ENCODE data around the gene ECT2.
"Not testable (repeated sequence)": the region's sequence is repeated elsewhere in the genome, so short reads cannot be mapped to it uniquely, and the experiment has no call there.

ECT2 gene

DNA sequence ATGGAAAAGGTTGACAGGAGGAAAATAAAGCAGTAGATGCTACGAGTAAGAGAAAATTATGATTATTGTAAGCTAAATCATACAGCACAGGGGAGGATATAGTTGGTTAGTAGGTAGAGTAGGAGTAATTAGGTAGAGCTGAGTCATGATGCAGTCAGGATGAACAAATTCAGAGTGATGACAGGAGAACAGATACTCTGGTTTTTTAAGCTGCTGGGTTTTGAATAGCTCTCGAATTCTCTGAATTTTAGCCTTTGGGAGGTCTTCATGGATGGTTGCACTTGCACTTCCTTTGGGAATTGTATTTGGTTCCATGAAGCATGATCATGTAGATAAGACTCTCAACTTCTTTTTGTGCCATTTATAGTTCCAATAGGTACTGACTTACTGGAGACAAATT is 96.2 kb downstream of the ECT2 start:
- Histone ChIP-seq H3K4me1 (ENCODE audit: insufficient read depth, low read length) (peaks cover 3% of the 10 kb centered on the region; the same call in 1 of the 2 replicates), H3K36me3 (ENCODE audit: insufficient read depth, low read length) (no peaks in the 10 kb centered on the region), H3K9ac (ENCODE audit: low read depth, low read length) (no peak overlapping the region)

DNA sequence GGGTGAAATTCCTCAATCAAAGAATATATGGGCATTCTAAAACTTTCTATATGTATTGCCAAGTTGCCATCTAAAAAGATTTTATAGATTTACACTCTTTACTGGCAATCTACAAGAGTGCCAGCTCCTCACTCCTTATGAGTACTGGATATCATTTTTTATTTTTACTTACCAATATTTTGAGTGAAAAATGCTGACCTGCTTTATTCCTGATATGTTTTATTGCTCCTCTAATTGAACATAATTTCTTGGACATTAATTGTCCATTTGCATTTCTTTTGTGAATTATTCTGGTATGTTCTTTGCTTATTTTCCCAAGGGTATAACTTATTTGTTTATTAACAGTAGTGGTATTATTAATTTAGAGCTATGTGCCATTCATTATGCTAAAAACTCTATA is 96.8 kb downstream of the ECT2 start:
- Histone ChIP-seq H3K36me3 (ENCODE audit: insufficient read depth, low read length) (no peaks in the 10 kb centered on the region), H3K9me3 (ENCODE audit: control insufficient read depth, insufficient read depth, low read length) (no peaks in the 10 kb centered on the region), H3K4me1 (ENCODE audit: insufficient read depth, low read length) (peaks cover 3% of the 10 kb centered on the region; the same call in 1 of the 2 replicates), H3K9ac (ENCODE audit: low read depth, low read length) (no peak overlapping the region)

More for the DNA sequence above, 96.2 kb downstream of the ECT2 start:
- no peaks in the 10 kb centered on the region for H3K9me3 ChIP-seq (ENCODE audit: control insufficient read depth, insufficient read depth, low read length)

DNA sequence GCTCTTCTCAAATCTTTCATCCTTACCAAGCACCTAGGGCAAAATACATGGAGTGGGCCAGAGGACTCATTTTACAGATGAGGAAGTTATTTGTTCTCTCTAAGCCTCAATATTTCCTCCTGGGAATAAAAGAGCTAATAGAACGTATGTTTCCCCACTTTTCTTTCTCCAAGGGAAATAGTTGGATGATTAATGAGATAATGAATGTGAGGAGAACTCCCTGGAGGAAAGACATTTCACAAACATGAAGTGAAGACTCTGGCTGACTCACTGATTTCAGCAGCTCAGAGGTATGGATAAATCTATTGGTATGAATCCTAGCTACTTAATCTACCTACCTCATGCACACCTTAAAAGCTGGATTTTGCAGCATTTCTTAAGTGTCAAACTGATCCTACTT is 98.4 kb downstream of the ECT2 start:
- Histone ChIP-seq H3K36me3 (ENCODE audit: insufficient read depth, low read length) (no peaks in the 10 kb centered on the region), H3K9me3 (ENCODE audit: control insufficient read depth, insufficient read depth, low read length) (no peaks in the 10 kb centered on the region), H3K4me1 (ENCODE audit: insufficient read depth, low read length) (peaks cover 12% of the 10 kb centered on the region), H3K9ac (ENCODE audit: low read depth, low read length) (no peak overlapping the region)

DNA sequence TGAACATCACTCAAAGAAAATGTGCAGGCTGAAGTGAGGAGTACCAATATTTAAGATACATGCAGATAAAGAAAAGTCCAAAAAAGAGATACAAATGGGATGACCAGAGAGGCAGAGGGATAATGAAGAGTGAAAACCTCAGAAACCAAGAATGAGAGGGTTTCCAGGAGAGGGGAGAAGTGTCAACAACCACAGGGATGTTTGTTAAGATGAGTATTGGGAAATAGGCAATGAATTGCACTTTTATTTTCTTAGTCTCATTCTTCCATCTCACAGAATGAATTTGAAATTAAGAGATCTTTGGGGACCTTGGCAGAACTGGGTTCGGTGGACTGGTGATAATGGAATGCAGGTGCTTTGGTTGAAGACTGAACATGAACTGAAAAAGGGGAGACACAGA is 102.5 kb downstream of the ECT2 start:
- H3K4me1 ChIP-seq (ENCODE audit: insufficient read depth, low read length): peaks cover 20% of the 10 kb centered on the region
- no peaks in the 10 kb centered on the region for H3K36me3 ChIP-seq (ENCODE audit: insufficient read depth, low read length)
- H3K9ac ChIP-seq (ENCODE audit: low read depth, low read length): no peak overlapping the region
- no peaks in the 10 kb centered on the region for H3K9me3 ChIP-seq (ENCODE audit: control insufficient read depth, insufficient read depth, low read length)

DNA sequence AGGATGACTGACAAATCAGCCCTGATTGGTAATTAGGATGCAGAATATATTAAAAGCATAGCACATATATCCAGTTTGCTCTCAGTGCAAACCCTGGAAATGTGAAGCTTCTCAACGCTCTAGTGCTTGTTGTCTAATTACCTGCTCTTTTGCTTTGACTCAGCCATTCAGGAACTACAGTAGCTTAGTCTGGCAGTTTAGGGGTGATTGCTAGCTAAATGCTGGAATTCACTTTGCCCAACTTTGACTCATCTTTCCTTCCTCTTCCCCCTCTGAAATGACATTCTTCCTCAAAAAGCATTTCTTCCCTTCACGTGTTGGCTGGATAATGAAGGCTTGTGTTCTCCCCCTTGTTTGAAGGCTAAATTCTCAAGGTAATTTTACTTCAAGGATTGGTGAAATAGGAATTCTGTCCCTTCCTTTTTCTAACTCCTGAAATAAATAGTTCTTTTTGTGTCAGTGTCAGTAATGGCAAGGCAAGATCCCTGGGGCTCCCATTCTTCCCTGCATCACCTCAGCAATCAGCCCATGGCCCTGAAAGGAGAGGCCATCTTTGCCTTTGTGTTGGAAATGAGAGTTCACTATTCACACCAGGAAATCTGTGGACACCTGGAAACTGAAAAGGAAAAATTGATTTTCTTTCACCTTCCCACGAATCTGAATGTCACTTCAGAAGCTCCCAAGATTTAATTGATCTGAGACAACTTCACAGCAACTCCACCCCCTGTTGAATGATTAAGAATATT is 103.6 kb downstream of the ECT2 start:
- Histone ChIP-seq H3K4me1 (ENCODE audit: insufficient read depth, low read length) (peaks cover 20% of the 10 kb centered on the region), H3K9me3 (ENCODE audit: control insufficient read depth, insufficient read depth, low read length) (no peaks in the 10 kb centered on the region), H3K36me3 (ENCODE audit: insufficient read depth, low read length) (no peaks in the 10 kb centered on the region), H3K9ac (ENCODE audit: low read depth, low read length) (no peak overlapping the region)

DNA sequence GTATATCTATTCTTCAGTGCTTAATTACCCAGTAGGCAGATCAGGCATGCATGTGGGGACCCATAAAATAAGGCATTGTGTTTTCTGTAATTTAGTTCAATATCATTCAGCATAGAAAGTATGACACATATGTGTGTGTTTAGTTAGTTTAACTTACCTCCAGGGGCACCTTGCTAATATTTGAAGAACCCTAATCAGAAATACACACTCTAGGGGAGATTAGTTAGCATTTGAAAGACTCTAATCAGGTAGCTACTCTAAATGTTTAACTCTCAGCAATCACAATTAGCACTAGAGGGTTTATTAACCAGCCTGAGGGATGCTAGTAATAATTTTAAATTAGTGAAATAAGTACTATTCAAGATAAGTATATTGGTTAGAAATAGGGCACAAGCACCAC is 104.5 kb downstream of the ECT2 start:
- Histone ChIP-seq H3K36me3 (ENCODE audit: insufficient read depth, low read length) (no peaks in the 10 kb centered on the region), H3K4me1 (ENCODE audit: insufficient read depth, low read length) (peaks cover 20% of the 10 kb centered on the region)

DNA sequence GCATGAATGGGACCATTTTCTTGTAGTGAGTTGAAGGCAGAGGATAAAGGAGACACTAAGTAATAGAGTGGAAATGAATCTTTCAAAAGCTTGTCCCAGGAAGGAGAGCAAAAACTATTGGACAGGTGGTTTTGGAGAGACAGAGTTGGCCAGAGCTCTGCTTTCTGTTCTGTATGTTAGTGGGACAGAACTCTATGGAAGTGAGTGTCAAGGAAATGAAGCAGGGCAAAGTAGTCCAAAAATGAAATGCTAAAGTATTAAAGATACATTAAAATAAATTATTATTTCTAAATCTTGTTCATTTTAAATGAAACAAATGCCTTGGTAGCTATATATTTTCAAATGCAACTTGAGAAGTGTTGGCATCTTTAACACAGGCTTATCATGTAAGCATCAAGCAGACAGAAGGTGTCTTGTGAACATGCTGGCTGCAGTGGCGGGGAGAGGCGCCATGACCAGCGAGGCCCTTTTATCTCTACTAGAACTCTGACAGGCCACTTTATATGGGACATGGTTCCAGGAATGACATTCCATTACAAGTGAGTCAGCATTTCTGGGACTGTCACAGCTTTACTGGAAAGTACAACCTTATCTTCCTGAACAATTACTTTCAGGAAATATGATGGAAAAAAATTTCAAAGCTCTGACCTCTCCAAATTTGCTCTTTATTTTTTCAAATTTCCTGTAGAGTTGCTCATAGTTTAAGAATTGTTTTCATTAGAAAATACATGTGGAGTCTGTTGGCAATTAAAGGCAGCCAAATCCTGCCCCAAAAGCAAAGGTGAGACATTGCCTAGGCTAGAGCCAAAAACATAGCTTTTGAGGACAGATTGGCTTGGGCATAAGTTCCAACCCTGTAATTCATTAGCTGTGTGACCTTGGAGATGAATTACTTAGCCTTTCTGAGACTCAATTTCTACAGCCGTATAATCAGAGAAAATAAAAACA is 106.5 kb downstream of the ECT2 start:
- Histone ChIP-seq H3K4me1 (ENCODE audit: insufficient read depth, low read length) (peaks cover 20% of the 10 kb centered on the region), H3K36me3 (ENCODE audit: insufficient read depth, low read length) (no peaks in the 10 kb centered on the region), H3K9me3 (ENCODE audit: control insufficient read depth, insufficient read depth, low read length) (peaks cover 2% of the 10 kb centered on the region), H3K9ac (ENCODE audit: low read depth, low read length) (no peak overlapping the region)

More for the DNA sequence above, 104.5 kb downstream of the ECT2 start:
- no peaks in the 10 kb centered on the region for H3K9me3 ChIP-seq (ENCODE audit: control insufficient read depth, insufficient read depth, low read length)
- H3K9ac ChIP-seq (ENCODE audit: low read depth, low read length): no peak overlapping the region

DNA sequence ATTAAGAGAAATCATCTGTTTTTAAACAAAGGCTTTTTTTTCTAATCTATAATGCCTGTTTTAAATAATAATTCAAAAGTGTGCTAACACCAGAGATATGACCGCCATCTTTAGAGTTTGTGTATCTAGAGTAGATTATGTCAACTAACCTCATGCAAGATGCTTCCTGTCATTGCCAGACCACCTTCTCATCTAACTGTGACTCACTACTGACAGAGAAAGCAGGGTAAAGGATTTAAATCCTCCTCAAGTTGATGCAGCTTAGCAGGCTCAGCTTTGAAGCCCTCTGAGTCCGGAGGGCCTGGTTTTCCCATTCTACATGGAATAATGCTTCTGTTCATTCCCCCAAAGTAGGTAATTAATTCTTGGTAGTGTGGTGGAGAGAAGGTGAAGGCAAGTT is 108.5 kb downstream of the ECT2 start:
- no peaks in the 10 kb centered on the region for H3K36me3 ChIP-seq (ENCODE audit: insufficient read depth, low read length)
- H3K4me1 ChIP-seq (ENCODE audit: insufficient read depth, low read length): peaks cover 9% of the 10 kb centered on the region
- H3K9me3 ChIP-seq (ENCODE audit: control insufficient read depth, insufficient read depth, low read length): peaks cover 3% of the 10 kb centered on the region
- H3K9ac ChIP-seq (ENCODE audit: low read depth, low read length): no peak overlapping the region

DNA sequence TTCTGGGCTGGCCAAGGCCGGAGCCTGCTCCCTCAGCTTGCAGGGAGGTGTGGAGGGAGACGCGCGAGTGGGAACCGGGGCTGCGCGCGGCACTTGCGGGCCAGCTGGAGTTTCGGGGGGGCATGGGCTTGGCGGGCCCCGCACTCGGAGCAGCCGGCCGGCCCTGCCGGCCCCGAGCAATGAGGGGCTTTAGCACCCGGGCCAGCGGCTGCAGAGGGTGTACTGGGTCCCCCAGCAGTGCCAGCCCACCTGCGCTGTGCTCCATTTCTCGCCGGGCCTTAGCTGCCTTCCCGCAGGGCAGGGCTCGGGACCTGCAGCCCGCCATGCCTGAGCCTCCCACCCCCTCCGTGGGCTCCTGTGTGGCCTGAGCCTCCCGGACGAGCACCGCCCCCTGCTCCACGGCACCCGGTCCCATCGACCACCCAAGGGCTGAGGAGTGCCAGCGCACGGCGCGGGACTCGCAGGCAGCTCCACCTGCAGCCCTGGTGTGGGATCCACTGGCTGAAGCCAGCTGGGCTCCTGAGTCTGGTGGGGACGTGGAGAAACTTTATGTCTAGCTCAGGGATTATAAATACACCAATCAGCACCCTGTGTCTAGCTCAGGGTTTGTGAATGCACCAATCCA is 116.3 kb downstream of the ECT2 start:
- not testable (repeated sequence) for H3K36me3 ChIP-seq (ENCODE audit: insufficient read depth, low read length); H3K9ac ChIP-seq (ENCODE audit: low read depth, low read length); H3K9me3 ChIP-seq (ENCODE audit: control insufficient read depth, insufficient read depth, low read length); H3K4me1 ChIP-seq (ENCODE audit: insufficient read depth, low read length)

DNA sequence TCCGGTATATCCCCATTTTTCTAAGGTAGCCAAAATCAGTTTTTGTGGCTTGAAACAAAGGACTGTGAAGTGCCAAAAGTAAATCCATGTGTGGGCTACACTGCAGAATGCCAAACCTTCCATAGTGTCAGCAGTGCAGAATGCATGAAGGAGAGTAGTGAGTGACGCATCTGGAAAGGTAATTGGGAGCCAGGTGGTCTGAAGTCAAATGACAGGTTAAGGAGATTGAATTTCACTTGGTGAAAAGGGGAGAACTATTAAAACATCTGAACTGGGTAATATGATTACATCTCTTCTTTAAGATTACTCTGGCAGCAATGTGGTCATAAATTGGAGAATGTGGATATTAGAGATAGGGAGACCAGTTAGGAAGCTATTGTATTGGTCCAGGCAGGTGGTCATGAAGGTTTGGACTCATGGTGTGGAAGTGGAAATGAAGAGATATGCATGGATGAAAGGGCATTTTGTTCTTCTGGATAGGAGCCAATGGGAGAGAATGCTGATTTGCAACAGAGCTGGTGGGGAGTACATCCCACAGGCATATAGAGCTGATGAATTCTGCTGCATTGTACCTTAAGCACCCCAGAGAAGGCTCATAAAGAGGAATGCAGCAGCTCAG is 118.2 kb downstream of the ECT2 start:
- Histone ChIP-seq H3K36me3 (ENCODE audit: insufficient read depth, low read length) (no peaks in the 10 kb centered on the region), H3K9me3 (ENCODE audit: control insufficient read depth, insufficient read depth, low read length) (no peaks in the 10 kb centered on the region), H3K9ac (ENCODE audit: low read depth, low read length) (no peak overlapping the region), H3K4me1 (ENCODE audit: insufficient read depth, low read length) (no peaks in the 10 kb centered on the region)

DNA sequence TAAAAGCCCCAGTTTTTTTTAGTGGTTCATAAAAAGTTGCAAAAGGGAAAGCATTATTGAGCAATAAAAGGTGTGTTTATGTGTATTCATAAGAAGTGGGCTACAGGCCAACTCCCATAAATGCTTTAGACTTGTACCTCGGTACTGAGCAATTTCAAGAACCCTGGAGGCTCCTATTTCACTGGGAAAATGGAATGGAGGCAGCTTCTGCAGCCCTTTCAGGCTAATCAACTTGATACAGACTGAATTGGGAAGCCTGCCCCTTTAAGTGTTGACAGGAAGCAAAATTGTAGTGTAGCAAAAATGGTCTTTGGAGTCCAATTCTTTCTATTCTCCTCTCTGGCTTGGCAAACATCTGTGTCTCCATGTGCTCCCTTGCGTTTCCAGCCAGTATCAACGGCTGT is 118.8 kb downstream of the ECT2 start:
- Histone ChIP-seq H3K4me1 (ENCODE audit: insufficient read depth, low read length) (no peaks in the 10 kb centered on the region), H3K36me3 (ENCODE audit: insufficient read depth, low read length) (no peaks in the 10 kb centered on the region), H3K9ac (ENCODE audit: low read depth, low read length) (no peak overlapping the region), H3K9me3 (ENCODE audit: control insufficient read depth, insufficient read depth, low read length) (no peaks in the 10 kb centered on the region)

DNA sequence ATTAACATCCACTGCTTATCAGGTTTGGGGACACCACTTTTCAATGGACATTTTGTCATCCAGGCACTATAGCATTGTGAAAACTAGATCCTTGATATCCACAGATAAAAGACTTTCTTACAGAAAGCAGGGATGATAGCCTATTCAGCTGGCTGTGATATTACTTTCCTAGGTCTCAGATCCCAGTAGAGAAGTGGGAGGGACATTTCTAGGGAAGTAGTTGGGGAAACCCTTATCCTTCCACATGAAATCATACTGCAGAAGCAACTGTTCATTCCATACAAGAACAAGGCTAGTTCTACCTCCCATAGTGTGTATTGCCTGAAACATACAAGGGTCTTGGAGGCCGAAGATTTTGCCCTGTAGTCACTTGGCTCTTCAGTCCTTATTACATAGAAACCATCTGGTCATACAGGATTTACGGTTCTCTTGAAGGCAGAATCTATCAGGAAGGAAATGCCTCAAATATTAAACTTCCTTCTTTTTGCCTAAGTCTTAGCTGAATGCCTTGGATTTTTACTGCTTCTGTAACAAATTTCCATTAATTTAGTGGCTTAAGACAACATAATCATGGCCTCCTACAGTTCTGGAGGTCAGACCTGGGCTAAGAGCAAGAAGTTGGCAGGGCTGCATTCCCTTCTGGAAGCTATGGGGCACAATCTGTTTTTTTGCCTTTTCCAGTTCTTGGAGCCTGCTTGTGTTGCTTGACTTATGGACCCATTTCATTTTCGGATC is 119.4 kb downstream of the ECT2 start:
- no peak overlapping the region for H3K9ac ChIP-seq (ENCODE audit: low read depth, low read length)
- no peaks in the 10 kb centered on the region for H3K36me3 ChIP-seq (ENCODE audit: insufficient read depth, low read length)
- peaks cover 5% of the 10 kb centered on the region; the same call in 1 of the 2 replicates for H3K4me1 ChIP-seq (ENCODE audit: insufficient read depth, low read length)
- no peaks in the 10 kb centered on the region for H3K9me3 ChIP-seq (ENCODE audit: control insufficient read depth, insufficient read depth, low read length)
